ENCODE data around the gene WSCD1. TPM values are rescaled to one million over a fixed set of nuclear protein-coding genes. Genes with fewer than 3 reads are reported as not detected.
A peak's percentile ranks its signal among the peaks of the same experiment; 100 is the strongest.

WSCD1 gene
- total RNA-seq, result not detected

DNA sequence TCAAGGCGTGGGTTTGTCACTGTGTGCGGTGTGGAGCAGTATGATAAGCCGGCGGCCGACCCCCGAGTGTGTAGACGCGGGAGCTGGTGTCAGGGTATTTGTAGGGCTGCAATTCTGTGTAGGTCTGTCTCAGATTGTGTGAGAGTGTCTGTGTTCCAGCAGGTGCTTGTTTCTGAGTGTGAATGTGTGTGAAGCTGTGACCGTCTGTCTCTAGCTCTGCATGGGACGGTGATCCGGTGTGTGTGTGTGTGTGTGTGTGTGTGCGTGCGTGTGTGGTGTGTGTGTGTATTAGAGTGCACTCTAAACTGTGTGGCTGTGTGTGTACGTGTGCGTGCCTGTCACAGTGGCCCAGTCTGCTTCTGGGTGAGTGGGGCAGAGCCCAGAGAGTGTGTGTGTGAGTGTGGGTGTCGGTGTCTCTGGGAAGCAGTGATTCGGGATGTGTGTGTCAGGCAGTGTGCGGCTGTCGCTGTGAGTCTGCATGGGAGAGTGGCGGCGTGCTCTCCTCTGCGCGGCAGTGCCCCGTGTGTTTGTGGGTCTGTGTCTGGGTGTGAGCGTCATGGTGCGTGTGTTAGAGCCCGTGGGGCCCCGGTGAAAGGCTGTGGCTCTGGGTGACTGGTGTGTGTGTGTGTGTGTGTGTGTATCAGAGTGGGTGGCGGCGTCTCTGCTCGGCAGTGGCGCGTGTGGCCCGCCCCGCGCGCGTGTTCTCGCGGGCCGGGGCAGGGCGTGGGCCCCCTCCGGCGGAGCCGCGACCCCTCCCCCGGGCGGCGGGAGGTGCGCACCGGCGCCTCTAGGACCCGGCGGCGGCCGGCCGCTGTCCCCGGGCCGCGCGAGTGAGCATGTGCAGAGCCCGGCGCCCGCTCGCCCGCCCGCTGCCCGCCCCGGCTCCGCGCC is at the start of gene WSCD1:
WSCD1 (plus strand) TSS at position 841 of the 891 bp plus-strand sequence. CDS start 10,280 bp downstream, outside the sequence.
- Mint-ChIP-seq H3K27me3 (peaks cover 38% of the 10 kb centered on the region), H3K36me3 (ENCODE audit: low read depth) (peaks cover 7% of the 10 kb centered on the region), H3K4me3 (peak within 1 kb of the TSS; percentile 68), H3K4me1 (peaks cover 7% of the 10 kb centered on the region), H3K27ac (no peak within 1 kb of the TSS), H3K9me3 (no peaks in the 10 kb centered on the region)
- no peak for ATAC-seq (replicated peaks)

DNA sequence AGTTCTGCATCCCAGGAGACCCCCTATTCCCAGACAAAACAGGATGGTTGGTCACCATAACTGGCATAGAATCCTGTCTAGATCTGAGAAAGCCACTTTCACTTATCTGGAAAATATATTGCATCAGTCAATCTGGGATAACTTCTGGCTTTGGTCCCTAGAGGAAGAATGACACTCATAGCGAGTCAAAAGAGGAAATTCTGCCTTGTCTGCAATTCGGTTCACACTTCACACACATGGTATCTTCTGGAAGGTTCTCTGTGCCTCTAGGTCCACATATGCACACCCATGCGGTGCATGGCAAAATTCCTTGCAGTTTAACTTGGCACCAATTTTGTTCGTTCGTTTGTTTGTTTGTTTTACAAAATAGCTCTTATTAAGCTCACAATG is 49.2 kb upstream of the WSCD1 start:
- no peaks in the 10 kb centered on the region for H3K36me3 Mint-ChIP-seq (ENCODE audit: low read depth)
- H3K27ac Mint-ChIP-seq, result no peak overlapping the region
- H3K9me3 Mint-ChIP-seq, result no peaks in the 10 kb centered on the region
- H3K27me3 Mint-ChIP-seq, result peaks cover 28% of the 10 kb centered on the region
- ATAC-seq (replicated peaks), result no peak
- no peak overlapping the region for H3K4me3 Mint-ChIP-seq
- H3K4me1 Mint-ChIP-seq, result no peaks in the 10 kb centered on the region

DNA sequence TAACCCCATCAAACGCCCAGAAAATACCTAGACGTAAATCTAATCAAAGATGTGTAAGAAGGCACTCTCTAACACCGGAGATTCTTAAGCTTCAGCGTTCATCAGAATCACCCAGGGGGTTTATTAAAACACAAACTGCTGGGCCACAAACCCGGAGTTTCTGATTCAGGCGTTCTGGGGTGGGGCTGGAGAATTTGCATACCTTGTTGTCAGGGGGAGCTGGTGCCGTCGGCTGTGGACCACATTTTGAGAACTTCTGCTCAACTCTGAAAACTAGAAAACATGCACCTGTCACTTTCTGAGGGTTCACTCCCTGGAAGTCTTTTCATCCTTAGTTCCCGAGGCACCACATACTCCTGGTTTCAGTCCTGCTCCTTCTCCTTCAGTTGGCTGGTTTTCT is 48.6 kb upstream of the WSCD1 start:
- no peak for ATAC-seq (replicated peaks)
- H3K36me3 Mint-ChIP-seq (ENCODE audit: low read depth), result no peaks in the 10 kb centered on the region
- no peaks in the 10 kb centered on the region for H3K9me3 Mint-ChIP-seq
- no peaks in the 10 kb centered on the region for H3K4me1 Mint-ChIP-seq
- no peak overlapping the region for H3K4me3 Mint-ChIP-seq
- peaks cover 28% of the 10 kb centered on the region for H3K27me3 Mint-ChIP-seq
- H3K27ac Mint-ChIP-seq, result no peak overlapping the region

DNA sequence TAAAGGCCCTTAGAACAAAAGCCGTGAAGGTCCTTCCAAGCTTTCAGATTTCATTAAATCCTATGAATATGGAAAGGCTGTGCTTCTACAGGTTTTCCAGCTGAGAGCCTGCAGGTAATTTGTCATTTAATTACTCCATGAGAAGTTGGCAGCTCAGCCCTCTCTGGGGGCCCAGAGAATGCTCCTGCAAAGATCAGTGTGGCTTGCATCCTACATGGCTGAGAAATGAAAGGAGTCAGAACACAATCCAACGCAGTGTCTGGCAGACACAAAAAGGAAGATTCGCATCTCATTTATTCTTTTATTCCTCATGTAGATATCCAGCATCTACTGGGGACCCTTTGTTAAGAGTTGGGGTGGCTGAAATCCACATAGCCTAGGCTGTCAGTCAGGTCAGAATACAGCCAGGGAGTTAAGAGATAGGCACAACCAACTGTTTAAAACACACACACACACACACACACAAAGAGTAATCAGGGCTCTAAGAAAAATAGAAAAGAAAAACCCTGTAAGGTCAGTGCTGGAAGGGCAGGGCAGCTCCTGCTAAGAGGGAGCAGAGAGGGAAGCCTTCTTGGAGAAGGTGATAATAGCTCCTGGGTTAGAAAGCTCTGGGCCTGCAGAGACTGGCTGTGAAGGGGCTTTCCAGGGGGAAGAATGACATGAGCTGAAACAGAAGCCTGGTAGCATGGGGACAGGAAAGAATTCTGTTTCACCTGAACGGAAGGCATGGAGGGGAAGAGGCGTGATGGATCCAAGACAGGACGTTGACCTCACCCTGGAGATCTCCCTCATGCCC is 46.9 kb upstream of the WSCD1 start:
- ATAC-seq (replicated peaks), result no peak
- H3K27ac Mint-ChIP-seq, result no peak overlapping the region
- no peaks in the 10 kb centered on the region for H3K4me1 Mint-ChIP-seq
- no peak overlapping the region for H3K4me3 Mint-ChIP-seq
- peaks cover 28% of the 10 kb centered on the region for H3K27me3 Mint-ChIP-seq
- no peaks in the 10 kb centered on the region for H3K9me3 Mint-ChIP-seq
- H3K36me3 Mint-ChIP-seq (ENCODE audit: low read depth), result no peaks in the 10 kb centered on the region

DNA sequence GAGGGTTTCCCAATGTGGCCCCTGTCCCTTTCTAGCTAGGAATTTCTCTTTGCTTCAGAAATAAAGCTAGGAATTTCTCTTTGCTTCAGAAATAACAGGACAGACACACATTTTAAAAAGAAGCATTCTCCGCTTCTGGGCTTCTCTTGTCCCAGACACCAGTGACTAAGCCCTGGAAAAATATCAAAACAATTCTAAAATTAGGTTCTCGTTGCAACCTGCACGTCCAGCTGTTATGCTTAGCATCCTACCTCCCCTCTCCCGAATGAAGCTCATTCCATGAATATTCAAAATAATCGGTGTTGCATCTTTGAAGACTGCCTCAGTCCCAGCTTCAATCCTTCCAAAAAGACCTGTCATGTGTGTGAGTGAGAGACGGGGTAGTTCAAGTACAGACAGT is 45.6 kb upstream of the WSCD1 start:
- Mint-ChIP-seq H3K4me1 (no peaks in the 10 kb centered on the region), H3K27me3 (peaks cover 27% of the 10 kb centered on the region), H3K36me3 (ENCODE audit: low read depth) (no peaks in the 10 kb centered on the region), H3K27ac (no peak overlapping the region), H3K9me3 (no peaks in the 10 kb centered on the region), H3K4me3 (no peak overlapping the region)
- no peak for ATAC-seq (replicated peaks)

DNA sequence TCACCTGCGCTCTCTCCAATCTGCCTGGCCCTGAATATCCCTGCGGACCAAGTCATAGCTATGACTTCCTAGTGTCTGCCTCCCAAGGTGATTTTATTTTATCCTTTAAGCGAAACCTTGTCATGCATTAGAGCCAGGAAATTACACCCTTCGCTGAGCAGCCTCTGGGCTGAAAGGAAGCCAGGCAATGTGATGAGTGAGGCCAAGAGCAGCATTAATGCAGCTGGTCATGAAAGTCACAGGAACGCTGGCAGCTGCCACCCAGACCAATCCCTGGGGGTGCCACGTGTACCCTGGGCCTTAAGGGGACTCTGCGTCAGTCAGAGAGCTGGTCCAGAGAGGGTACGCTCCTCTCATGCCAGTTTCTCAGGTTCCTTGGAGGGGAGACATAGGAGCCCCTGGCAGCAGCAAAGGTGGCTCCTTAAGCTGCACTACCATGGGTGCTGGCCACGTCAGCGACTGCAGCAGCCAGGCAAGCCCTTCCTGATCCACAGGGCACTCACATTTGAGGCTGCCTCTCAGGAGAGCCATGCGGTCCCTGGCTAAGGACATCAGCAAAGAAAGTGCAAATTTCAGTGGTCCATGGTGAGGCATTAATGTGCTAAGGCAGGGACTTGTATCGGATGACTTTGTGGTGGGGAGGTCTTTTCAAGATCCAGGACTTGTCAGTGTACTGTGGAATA is 42.7 kb upstream of the WSCD1 start:
- Mint-ChIP-seq H3K27me3 (peaks cover 27% of the 10 kb centered on the region), H3K9me3 (no peaks in the 10 kb centered on the region), H3K27ac (no peak overlapping the region), H3K4me3 (no peak overlapping the region), H3K36me3 (ENCODE audit: low read depth) (no peaks in the 10 kb centered on the region), H3K4me1 (no peaks in the 10 kb centered on the region)
- ATAC-seq (replicated peaks), result no peak

DNA sequence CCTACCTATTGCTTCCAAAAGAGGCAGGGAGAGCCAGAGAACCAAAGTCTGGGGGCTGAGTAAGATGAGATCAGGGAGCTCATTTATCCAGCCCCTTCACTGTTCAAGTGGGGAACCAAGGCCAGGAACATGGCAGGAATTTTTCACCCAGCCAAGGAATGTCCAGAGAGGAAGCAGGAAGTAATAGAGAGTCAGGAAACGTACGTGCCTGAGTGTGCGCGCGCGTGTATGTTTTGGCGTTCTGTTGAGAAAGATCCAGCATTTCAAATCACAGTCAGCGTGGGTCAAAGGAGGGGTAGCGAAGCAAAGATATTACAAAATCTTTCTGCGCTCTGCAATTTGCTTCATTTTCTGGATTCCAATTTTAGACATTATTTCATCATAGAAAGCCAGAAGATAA is 41.9 kb upstream of the WSCD1 start:
- Mint-ChIP-seq H3K4me1 (no peaks in the 10 kb centered on the region), H3K4me3 (no peak overlapping the region), H3K9me3 (no peaks in the 10 kb centered on the region), H3K27me3 (peaks cover 29% of the 10 kb centered on the region), H3K36me3 (ENCODE audit: low read depth) (no peaks in the 10 kb centered on the region), H3K27ac (no peak overlapping the region)
- ATAC-seq (replicated peaks), result no peak

DNA sequence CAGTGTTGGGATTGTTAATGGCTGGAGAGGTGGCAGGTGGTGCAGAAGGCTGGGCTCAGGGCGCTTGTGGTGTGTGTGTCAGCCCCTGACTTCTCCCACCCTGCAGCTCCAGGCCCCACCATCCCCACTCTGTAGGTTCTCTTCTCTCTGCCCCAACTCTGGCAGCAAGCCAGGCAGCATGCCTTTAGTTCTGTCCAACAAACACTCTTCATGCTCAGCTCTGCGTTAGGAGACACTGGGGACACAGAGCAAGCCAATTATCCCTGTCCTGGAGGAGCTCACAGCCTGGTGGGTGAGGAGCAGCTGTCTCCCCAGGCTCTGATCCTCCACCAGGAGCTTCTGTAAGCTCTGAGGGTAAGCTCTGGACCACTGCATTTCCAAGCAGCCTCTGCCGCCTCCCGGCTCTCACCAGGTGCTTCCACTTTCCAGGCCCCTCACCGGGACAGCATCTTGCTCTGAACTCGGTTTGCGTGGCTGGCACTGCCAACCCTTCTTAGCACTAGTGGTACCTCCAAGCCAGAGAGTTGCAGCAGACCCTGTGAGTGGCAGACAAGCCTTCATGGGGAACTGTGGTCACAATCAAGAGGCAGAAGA is 34.3 kb upstream of the WSCD1 start:
- H3K27me3 Mint-ChIP-seq, result peaks cover 25% of the 10 kb centered on the region
- H3K4me3 Mint-ChIP-seq, result no peak overlapping the region
- no peak overlapping the region for H3K27ac Mint-ChIP-seq
- ATAC-seq (replicated peaks), result no peak
- no peaks in the 10 kb centered on the region for H3K4me1 Mint-ChIP-seq
- H3K9me3 Mint-ChIP-seq, result no peaks in the 10 kb centered on the region
- no peaks in the 10 kb centered on the region for H3K36me3 Mint-ChIP-seq (ENCODE audit: low read depth)

DNA sequence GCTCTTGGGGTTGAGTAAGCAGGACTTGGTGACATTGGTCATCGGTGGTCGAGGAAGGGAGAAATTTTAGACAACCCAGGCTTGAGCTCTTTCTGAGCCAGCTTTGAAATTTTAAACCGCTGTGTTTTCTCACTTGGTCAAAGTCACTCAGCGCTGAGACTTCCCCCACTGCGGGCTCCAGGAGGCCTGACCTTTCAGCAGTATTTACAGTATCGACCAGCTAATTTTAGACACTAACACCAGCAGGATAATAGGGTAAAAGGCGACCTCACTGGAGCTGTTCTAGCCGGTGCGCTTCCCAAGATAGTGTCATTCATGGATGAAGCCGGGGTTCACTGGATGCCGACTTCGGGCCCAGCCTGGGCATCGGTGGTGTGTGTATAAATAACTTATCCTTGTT is 29.7 kb upstream of the WSCD1 start:
- H3K27me3 Mint-ChIP-seq, result peaks cover 19% of the 10 kb centered on the region
- no peak overlapping the region for H3K27ac Mint-ChIP-seq
- no peaks in the 10 kb centered on the region for H3K4me1 Mint-ChIP-seq
- no peaks in the 10 kb centered on the region for H3K9me3 Mint-ChIP-seq
- no peak overlapping the region for H3K4me3 Mint-ChIP-seq
- no peak for ATAC-seq (replicated peaks)
- H3K36me3 Mint-ChIP-seq (ENCODE audit: low read depth), result no peaks in the 10 kb centered on the region

DNA sequence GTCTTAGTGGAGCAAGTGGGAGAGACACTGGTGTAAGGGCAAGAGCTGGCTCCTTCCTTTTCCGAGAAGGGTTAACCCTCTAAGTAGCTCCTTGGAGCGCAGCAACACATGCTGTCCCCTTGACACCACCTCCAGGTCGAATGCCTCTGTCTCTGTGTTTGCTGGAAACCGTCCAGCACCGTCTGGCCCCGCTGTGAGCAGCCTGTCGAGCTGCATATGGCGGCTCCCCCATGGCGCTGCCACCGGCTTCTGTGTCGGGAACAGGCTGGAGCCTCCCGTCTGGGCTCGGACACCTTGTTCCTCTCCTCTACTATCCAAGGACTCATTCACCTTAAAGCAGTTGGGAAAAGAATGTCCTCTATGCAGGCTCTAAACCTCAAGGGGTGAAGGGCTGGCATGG is 28.9 kb upstream of the WSCD1 start:
- ATAC-seq (replicated peaks), result no peak
- H3K27ac Mint-ChIP-seq, result no peak overlapping the region
- no peak overlapping the region for H3K4me3 Mint-ChIP-seq
- no peaks in the 10 kb centered on the region for H3K9me3 Mint-ChIP-seq
- no peaks in the 10 kb centered on the region for H3K4me1 Mint-ChIP-seq
- H3K27me3 Mint-ChIP-seq, result peaks cover 18% of the 10 kb centered on the region
- H3K36me3 Mint-ChIP-seq (ENCODE audit: low read depth), result no peaks in the 10 kb centered on the region

DNA sequence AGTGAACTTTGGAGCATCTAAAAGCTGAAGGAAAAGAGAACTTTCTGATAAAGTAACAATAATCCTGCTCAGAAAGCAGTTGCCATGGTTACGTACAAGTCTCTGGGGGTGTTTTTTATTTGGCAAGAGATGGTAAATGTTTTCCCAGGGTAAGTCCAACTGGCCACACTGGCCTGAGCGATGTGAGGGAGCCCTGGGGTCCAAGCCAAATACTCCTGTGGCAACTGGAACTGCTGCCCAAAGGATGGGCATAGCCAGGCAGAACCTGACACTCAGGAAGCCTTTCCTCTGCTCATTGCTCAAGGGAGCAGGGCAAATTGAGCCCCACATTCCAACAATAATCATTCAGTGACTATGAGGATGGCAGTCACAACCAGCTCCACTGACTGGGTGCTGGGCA is 26.8 kb upstream of the WSCD1 start:
- Mint-ChIP-seq H3K36me3 (ENCODE audit: low read depth) (no peaks in the 10 kb centered on the region), H3K27ac (no peak overlapping the region), H3K9me3 (no peaks in the 10 kb centered on the region), H3K27me3 (peaks cover 15% of the 10 kb centered on the region), H3K4me1 (no peaks in the 10 kb centered on the region), H3K4me3 (no peak overlapping the region)
- no peak for ATAC-seq (replicated peaks)

DNA sequence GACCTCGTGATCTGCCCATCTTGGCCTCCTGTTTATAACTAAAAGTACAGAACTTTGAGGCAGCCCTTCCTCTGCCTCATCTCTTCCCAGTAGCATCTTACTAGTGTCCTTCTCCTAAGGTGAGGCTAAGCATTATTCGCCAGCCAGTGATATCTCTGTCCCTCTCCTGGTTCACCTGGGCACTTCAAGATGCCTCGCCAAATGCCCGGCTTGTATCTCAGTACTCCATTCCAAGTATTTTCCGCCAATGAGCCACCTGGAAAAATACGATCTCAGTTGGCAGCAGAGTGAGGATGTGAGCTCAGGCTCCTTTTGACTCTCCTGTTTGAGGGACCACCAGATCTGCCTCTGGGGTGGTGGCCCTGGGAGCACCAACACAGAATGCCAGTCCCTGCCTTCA is 25.9 kb upstream of the WSCD1 start:
- H3K27ac Mint-ChIP-seq, result no peak overlapping the region
- H3K27me3 Mint-ChIP-seq, result peaks cover 16% of the 10 kb centered on the region
- no peaks in the 10 kb centered on the region for H3K4me1 Mint-ChIP-seq
- no peaks in the 10 kb centered on the region for H3K36me3 Mint-ChIP-seq (ENCODE audit: low read depth)
- no peak for ATAC-seq (replicated peaks)
- no peaks in the 10 kb centered on the region for H3K9me3 Mint-ChIP-seq
- no peak overlapping the region for H3K4me3 Mint-ChIP-seq

DNA sequence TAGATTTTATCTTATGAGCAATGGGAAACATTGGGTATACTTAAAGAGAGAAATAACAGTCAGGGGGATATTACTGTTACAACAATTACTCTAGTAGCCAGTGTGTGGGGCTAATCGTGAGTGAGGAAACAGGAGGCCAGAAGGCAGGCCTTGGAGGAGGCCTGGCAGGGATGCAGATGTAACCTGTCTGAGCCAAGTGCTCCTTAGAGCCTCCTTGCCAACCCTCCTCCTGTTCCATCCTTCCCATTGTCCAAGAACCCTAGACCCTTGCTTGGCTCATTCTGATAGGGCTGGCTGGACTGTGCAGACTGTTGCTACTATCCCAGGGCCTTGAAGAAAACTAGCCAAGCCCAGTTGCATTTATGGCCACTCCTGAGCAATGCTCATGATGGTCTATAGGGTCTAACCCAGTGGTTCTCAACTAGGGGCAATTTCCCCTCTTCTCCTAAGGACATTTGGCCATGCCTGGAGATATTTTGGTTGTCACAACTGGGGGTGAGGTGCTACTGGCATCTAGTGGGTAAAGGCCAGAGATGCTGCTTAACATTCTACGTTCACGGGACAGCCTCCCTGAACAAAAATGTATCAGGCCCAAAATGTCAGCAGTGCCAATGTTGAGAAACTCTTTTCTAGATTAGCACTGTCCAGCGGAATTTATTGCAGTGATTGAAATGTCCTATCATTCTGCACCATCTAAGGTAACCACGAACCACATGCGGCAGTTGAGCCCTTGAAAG is 24.4 kb upstream of the WSCD1 start:
- no peak for ATAC-seq (replicated peaks)
- no peaks in the 10 kb centered on the region for H3K9me3 Mint-ChIP-seq
- peaks cover 20% of the 10 kb centered on the region for H3K27me3 Mint-ChIP-seq
- H3K27ac Mint-ChIP-seq, result no peak overlapping the region
- H3K4me1 Mint-ChIP-seq, result no peaks in the 10 kb centered on the region
- no peaks in the 10 kb centered on the region for H3K36me3 Mint-ChIP-seq (ENCODE audit: low read depth)
- no peak overlapping the region for H3K4me3 Mint-ChIP-seq

DNA sequence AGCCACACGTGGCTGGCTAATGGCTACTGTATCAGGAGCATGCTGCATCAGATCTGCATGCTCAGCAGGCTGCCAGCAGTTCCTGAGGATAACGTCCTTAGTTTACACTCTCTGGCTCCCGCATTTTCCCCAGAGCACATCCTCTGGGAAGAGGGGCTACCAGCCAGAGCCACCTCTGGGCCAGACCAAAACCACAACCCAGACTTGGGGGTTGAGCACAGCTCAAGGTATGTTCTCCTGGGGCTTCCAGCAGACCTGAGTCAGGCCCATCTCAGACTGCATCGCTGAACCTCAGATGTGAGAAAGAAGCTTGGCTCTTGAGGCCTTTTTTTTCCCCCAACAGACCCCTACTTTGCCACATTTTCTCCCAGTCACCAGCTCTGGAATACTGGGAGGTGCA is 23.7 kb upstream of the WSCD1 start:
- H3K36me3 Mint-ChIP-seq (ENCODE audit: low read depth), result no peaks in the 10 kb centered on the region
- H3K27me3 Mint-ChIP-seq, result peaks cover 20% of the 10 kb centered on the region
- H3K27ac Mint-ChIP-seq, result no peak overlapping the region
- no peaks in the 10 kb centered on the region for H3K9me3 Mint-ChIP-seq
- no peaks in the 10 kb centered on the region for H3K4me1 Mint-ChIP-seq
- ATAC-seq (replicated peaks), result no peak
- H3K4me3 Mint-ChIP-seq, result no peak overlapping the region

Measured in activated T-helper 17 cell treated with anti-CD3 and anti-CD28 coated beads, Interleukin-2, amount 50 U/mL, for 72 hours (primary cell).